ENCODE measurements around the gene VPS35. TPM values are rescaled to one million over a fixed set of nuclear protein-coding genes. Genes with fewer than 3 reads are reported as not detected.
A peak's percentile ranks its signal among the peaks of the same experiment; 100 is the strongest.
"Not testable (repeated sequence)": the region's sequence is repeated elsewhere in the genome, so short reads cannot be mapped to it uniquely, and the experiment has no call there.

VPS35 gene
- total RNA-seq, 1 donor = 193 TPM

- DNase-seq (ENCODE audit: low read depth) = no peak
- TF ChIP-seq, protein P1, sequence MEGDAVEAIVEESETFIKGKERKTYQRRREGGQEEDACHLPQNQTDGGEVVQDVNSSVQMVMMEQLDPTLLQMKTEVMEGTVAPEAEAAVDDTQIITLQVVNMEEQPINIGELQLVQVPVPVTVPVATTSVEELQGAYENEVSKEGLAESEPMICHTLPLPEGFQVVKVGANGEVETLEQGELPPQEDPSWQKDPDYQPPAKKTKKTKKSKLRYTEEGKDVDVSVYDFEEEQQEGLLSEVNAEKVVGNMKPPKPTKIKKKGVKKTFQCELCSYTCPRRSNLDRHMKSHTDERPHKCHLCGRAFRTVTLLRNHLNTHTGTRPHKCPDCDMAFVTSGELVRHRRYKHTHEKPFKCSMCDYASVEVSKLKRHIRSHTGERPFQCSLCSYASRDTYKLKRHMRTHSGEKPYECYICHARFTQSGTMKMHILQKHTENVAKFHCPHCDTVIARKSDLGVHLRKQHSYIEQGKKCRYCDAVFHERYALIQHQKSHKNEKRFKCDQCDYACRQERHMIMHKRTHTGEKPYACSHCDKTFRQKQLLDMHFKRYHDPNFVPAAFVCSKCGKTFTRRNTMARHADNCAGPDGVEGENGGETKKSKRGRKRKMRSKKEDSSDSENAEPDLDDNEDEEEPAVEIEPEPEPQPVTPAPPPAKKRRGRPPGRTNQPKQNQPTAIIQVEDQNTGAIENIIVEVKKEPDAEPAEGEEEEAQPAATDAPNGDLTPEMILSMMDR (IDR thresholded peaks at IDR 0.05; ENCODE audit: insufficient read depth, low read depth, low read length) = peak; percentile 23
- no peak overlapping the region for H3K4me3 ChIP-seq (ENCODE audit: low read depth, low read length)
Observed at GRCh38 chr16:46648656-46649055, 40.3 kb downstream of the VPS35 start.

GRCh38 chr16:46638947-46639925, 49.7 kb downstream of the VPS35 start:
- TF ChIP-seq, protein P1 (IDR thresholded peaks at IDR 0.05; ENCODE audit: insufficient read depth, low read depth, low read length) = no peak
- DNase-seq (ENCODE audit: low read depth) = no peak
- no peak overlapping the region for H3K4me3 ChIP-seq (ENCODE audit: low read depth, low read length)

- TF ChIP-seq, protein P1 (IDR thresholded peaks at IDR 0.05; ENCODE audit: insufficient read depth, low read depth, low read length) = no peak
- peak overlapping the region; percentile 39 for H3K4me3 ChIP-seq (ENCODE audit: low read depth, low read length)
- no peak for DNase-seq (ENCODE audit: low read depth)
Observed at GRCh38 chr16:46632778-46633733, 55.9 kb downstream of the VPS35 start.

GRCh38 chr16:46629331-46630219, 59.4 kb downstream of the VPS35 start:
- peak overlapping the region; percentile 17 for H3K4me3 ChIP-seq (ENCODE audit: low read depth, low read length)
- TF ChIP-seq, protein P1 (IDR thresholded peaks at IDR 0.05; ENCODE audit: insufficient read depth, low read depth, low read length) = peak; percentile 58
- DNase-seq (ENCODE audit: low read depth) = peak; percentile 72

DNA sequence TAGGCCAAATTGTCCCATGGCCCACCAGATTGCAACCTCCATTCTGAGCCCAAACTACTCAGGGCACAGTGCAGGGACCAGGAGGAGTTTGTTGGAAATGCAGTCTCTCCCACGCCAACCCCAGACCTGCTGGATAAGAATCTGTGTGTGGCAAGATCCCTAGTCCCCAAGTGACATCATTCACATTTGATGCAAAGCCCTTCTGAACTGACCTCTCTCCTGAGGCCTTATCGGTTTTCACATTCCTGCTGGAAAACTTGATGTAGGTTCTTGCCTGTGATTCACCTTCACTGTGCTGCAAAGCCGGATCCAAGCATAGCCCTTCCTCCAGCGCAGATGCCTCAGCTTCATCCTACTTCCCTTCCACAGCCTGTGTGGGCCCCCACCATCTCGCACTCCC, 61.2 kb downstream of the VPS35 start:
- no peak for DNase-seq (ENCODE audit: low read depth)
- TF ChIP-seq, protein P1 (IDR thresholded peaks at IDR 0.05; ENCODE audit: insufficient read depth, low read depth, low read length) = no peak
- no peak overlapping the region for H3K4me3 ChIP-seq (ENCODE audit: low read depth, low read length)

- not testable (repeated sequence) for DNase-seq (ENCODE audit: low read depth); H3K4me3 ChIP-seq (ENCODE audit: low read depth, low read length)
Observed at GRCh38 chr16:46626681-46627080, 62.3 kb downstream of the VPS35 start.

DNA sequence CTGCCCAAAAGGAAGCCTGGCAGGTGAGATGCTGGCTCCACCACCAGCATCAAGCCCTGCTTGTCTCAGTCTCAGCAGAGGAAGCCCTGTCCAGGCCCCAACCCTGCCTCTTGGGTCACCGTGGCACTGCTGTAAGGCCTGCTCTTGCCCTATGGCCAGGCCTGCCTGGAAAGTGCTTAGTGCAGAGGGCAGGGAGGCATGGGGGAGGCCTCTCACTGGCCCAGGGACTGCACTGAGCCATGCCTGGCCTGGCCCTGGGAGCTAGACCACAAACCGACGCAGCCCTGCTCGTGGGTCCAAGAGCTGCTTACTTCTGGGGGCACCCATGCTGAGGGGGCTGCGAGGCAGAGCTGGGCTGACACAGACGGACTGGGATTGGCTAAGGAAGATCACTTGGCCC, 64.1 kb downstream of the VPS35 start:
- H3K4me3 ChIP-seq (ENCODE audit: low read depth, low read length); DNase-seq (ENCODE audit: low read depth): not testable (repeated sequence)

- DNase-seq (ENCODE audit: low read depth); H3K4me3 ChIP-seq (ENCODE audit: low read depth, low read length): not testable (repeated sequence)
Observed at GRCh38 chr16:46623707-46624106, 65.3 kb downstream of the VPS35 start.

DNA sequence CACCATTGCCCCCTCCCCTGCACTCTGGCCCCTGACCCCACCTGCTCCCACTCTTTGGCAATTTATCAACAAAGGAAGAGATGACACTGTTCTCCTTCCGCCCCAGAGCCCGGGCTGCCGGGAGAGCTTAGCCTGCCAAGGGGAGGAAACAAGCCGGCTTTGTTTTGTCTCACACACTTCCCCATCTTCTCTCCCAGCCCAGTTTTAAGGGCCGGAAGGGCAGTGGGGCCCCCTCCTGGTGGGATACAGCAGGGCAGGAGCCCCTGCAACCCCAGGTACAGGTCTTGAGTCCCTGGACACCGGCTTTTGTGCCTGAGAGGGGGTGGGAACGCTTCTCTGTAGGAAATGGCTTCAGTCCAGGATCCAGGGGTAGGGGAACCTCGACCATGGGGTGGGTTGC, 65.7 kb downstream of the VPS35 start:
- H3K4me3 ChIP-seq (ENCODE audit: low read depth, low read length); DNase-seq (ENCODE audit: low read depth): not testable (repeated sequence)
